HEK293T (cell line): Measurements from ENCODE around the gene SLC25A22.

Experiments
- CTCF ChIA-PET: fragments of 350-600 bp; formaldehyde crosslinking; extraction: SDS; loops from one replicate; lab custom pipeline; 2021; ENCODE audit warnings: antibody characterized with exemption, inconsistent platforms; lab: Yijun Ruan, JAX
- POLR2A ChIA-PET: fragments of 350-600 bp; formaldehyde crosslinking; extraction: SDS; loops from one replicate; lab custom pipeline; 2020; ENCODE audit warnings: antibody characterized with exemption, inconsistent platforms; lab: Yijun Ruan, JAX
- DNase-seq: peaks from one replicate; pipeline ENCODE4 v3.0.0; 2012; ENCODE audit warnings: mixed read lengths; ENCODE audit errors: extremely low spot score
- ARNT ChIP-seq: fragments of 450-650 bp; IDR thresholded peaks from 2 replicates; pipeline ENCODE4 v1.6.1; 2017; ENCODE audit warnings: mild to moderate bottlenecking
- BHLHE40 ChIP-seq: fragments of 450-650 bp; IDR thresholded peaks from 2 replicates; pipeline ENCODE4 v1.6.1; 2016; ENCODE audit warnings: mild to moderate bottlenecking, moderate library complexity, borderline replicate concordance
- CTBP1 ChIP-seq: fragments of 450-650 bp; IDR thresholded peaks from 2 replicates; pipeline ENCODE4 v1.6.1; 2016; ENCODE audit warnings: borderline replicate concordance
- ELF4 ChIP-seq: fragments of 450-650 bp; IDR thresholded peaks from 2 replicates; pipeline ENCODE4 v1.6.1; 2017; ENCODE audit warnings: antibody characterized with exemption
- FOXA1 ChIP-seq: fragments of 450-650 bp; IDR thresholded peaks from 2 replicates; pipeline ENCODE4 v1.6.1; 2016; ENCODE audit warnings: mild to moderate bottlenecking
- FOXK2 ChIP-seq: fragments of 450-650 bp; IDR thresholded peaks from 2 replicates; pipeline ENCODE4 v1.6.1; 2016; ENCODE audit warnings: mild to moderate bottlenecking
- FOXM1 ChIP-seq: fragments of 450-650 bp; IDR thresholded peaks from 2 replicates; pipeline ENCODE4 v1.6.1; 2017; ENCODE audit warnings: mild to moderate bottlenecking, borderline replicate concordance
- HDGF ChIP-seq: fragments of 450-650 bp; IDR thresholded peaks from 2 replicates; pipeline ENCODE4 v1.6.1; 2017; ENCODE audit warnings: antibody characterized with exemption, borderline replicate concordance
- L3MBTL2 ChIP-seq: fragments of 450-650 bp; conservative IDR thresholded peaks from 2 replicates; pipeline ENCODE4 v1.6.1; 2016; ENCODE audit warnings: mild to moderate bottlenecking
- LEF1 ChIP-seq: fragments of 450-650 bp; IDR thresholded peaks from 2 replicates; pipeline ENCODE4 v1.6.1; 2017; ENCODE audit warnings: mild to moderate bottlenecking, borderline replicate concordance
- NFRKB ChIP-seq: fragments of 450-650 bp; IDR thresholded peaks from 2 replicates; pipeline ENCODE4 v1.6.1; 2016; ENCODE audit warnings: mild to moderate bottlenecking, moderate library complexity
- PKNOX1 ChIP-seq: fragments of 450-650 bp; IDR thresholded peaks from 2 replicates; pipeline ENCODE4 v1.6.1; 2016
- SP1 ChIP-seq: fragments of 450-650 bp; IDR thresholded peaks from 2 replicates; pipeline ENCODE4 v1.6.1; 2017
- SUZ12 ChIP-seq: fragments of 450-650 bp; IDR thresholded peaks from 2 replicates; pipeline ENCODE4 v1.6.1; 2016; ENCODE audit warnings: mild to moderate bottlenecking
- TARDBP ChIP-seq: fragments of 450-650 bp; IDR thresholded peaks from 2 replicates; pipeline ENCODE4 v1.6.1; 2016
- ZNF384 ChIP-seq: fragments of 450-650 bp; IDR thresholded peaks from 2 replicates; pipeline ENCODE4 v1.6.1; 2016

SLC25A22 gene

GRCh38 chr11:810040-810567 lies 12.0 kb upstream of the SLC25A22 start:
- CTCF ChIA-PET = no interaction called here
- TF ChIP-seq HDGF = no peak
- TF ChIP-seq NFRKB = no peak
- TF ChIP-seq FOXK2 = no peak
- TF ChIP-seq FOXM1 = no peak
- POLR2A ChIA-PET = interaction anchor here (1.0 to 2.2 kb wide), 8 partner anchors 9 to 32 kb away, joined by 3 to 39 read pairs (median 8); partner anchors contain the start of genes CD151, PNPLA2, POLR2L and TSPAN4
- DNase-seq = no peak

DNA sequence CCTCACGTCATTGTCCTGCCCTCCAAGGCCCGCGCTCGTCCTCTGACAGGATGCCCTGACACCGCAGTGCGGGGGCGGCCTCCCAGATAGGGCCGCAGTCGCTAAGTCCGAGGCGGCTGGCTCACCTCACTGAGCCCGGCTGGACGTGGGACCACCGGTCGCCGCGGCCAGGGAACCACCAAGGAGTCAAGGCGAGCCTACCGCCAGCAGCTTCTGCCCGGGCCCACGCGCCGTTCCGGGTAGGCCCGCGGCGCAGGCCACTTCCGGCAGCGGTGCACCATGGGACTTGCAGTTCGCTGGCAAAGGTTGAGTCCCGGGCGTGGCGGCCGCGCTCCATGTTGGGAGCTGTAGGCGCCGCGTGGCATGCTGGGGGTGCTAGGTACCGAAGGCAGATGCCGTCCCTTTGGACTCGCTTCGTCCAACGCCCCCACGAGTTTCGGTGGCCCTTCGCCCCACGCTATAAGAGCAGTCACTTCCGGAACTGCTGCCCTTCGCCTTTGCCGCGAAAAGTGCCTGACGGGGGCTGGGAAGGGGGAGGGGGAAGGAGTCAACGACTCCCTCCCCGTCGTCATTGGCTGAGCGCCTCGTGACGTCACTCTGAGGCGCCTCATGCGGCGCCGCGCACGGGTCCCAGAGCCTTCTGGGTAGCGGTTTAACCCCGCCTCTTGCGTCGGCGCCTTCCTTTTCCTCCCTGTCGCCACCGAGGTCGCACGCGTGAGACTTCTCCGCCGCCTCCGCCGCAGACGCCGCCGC lies 11.4 kb upstream of the SLC25A22 start, which contains the start of gene RPLP2:
RPLP2 (plus strand) TSS at position 681 of the 753 bp plus-strand sequence. CDS start 268 bp downstream, outside the sequence.
- POLR2A ChIA-PET = interaction anchor here (0.5 to 2.2 kb wide), 11 partner anchors 9 to 88 kb away, joined by 3 to 39 read pairs (median 4); partner anchors contain the start of genes CD151, PNPLA2, POLR2L and TSPAN4
- TF ChIP-seq SUZ12 (no peak), CTBP1 (no peak), L3MBTL2 (peak; percentile 90), ZNF384 (no peak), FOXA1 (no peak), FOXK2 (no peak), ARNT (no peak), FOXM1 (no peak), LEF1 (no peak), TARDBP (no peak), SP1 (no peak), NFRKB (no peak), HDGF (peak; percentile 85; the same call in 1 of the 2 replicates), ELF4 (peak; percentile 90), BHLHE40 (no peak), PKNOX1 (peak; percentile 35; the same call in 1 of the 2 replicates)
- CTCF ChIA-PET = no interaction called here
- DNase-seq = peak; percentile 94

GRCh38 chr11:808427-809286 lies 10.6 kb upstream of the SLC25A22 start:
- no peak for TF ChIP-seq NFRKB
- TF ChIP-seq FOXM1 = no peak
- no peak for TF ChIP-seq SUZ12
- TF ChIP-seq LEF1 = no peak
- no peak for TF ChIP-seq CTBP1
- TF ChIP-seq BHLHE40 = no peak
- no peak for TF ChIP-seq FOXK2
- no peak for TF ChIP-seq L3MBTL2
- TF ChIP-seq ZNF384 = no peak
- no peak for TF ChIP-seq FOXA1
- no peak for TF ChIP-seq ELF4
- TF ChIP-seq ARNT = no peak
- TF ChIP-seq TARDBP = no peak
- TF ChIP-seq PKNOX1 = no peak
- no peak for TF ChIP-seq HDGF
- no peak for TF ChIP-seq SP1
- CTCF ChIA-PET = no interaction called here
- POLR2A ChIA-PET = interaction anchor here (0.5 to 2.2 kb wide), 11 partner anchors 10 to 89 kb away, joined by 3 to 39 read pairs (median 4); partner anchors contain the start of genes CD151, PNPLA2, POLR2L and TSPAN4
- DNase-seq = no peak

- no peak for DNase-seq
- TF ChIP-seq NFRKB = no peak
- no peak for TF ChIP-seq TARDBP
- TF ChIP-seq CTBP1 = no peak
- TF ChIP-seq L3MBTL2 = no peak
- ChIA-PET CTCF (interaction anchor here (1.2 kb wide), 1 partner anchor 39 kb away, joined by 3 read pairs; no protein-coding TSS in a partner anchor), POLR2A (interaction anchor here (1.5 to 2.7 kb wide), 3 partner anchors 8 to 28 kb away, joined by 4 to 14 read pairs (median 8); no protein-coding TSS in a partner anchor)
These were observed 6.5 kb upstream of the SLC25A22 start for GRCh38 chr11:804599-804964.

DNA sequence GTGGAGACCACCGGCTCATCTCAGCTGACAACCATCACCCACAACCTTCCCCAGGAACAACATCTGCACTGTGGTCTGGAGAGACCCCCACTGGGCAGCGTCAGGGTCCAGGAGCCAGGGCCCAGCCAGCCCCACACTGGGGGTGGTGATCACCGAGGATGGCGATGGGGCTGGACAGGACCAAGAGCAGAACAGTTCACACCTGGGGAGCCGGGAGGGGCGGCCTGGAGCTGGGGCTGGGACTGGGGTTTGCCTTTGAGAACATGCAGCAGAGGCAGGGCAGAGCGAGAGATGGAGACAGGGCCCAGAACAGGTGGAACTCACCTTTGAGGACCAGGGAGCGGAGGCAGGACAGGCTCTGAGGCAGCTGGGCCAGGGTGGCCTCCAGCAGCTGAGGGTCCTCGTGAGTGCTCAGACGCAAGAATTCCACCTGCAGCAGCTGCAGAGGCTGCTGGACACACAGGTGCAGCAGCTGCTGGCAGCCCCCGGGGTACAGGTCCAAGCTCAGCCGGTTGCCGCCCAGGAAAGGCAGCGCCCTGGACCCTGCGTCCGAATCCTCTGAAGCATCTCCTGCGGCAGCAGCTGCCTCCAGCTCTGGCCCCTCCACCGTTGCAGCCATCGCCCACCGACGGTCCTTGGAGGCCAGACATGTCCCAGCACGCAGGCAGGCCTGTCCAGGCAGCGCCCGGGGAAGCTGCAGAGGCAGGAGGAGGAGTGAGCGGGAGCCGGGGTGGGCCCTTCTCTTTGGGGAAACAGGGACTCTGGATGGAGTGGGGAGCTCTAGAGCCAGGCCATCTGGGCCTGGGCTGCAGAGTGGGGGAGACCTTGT lies 5.9 kb upstream of the SLC25A22 start:
- POLR2A ChIA-PET = interaction anchor here (0.9 to 2.7 kb wide), 4 partner anchors 8 to 28 kb away, joined by 3 to 14 read pairs (median 6); no protein-coding TSS in a partner anchor

More for the DNA sequence above, 5.9 kb upstream of the SLC25A22 start:
- CTCF ChIA-PET = interaction anchor here (1.2 kb wide), 1 partner anchor 40 kb away, joined by 3 read pairs; no protein-coding TSS in a partner anchor
- no peak for DNase-seq
- TF ChIP-seq FOXM1 (no peak), CTBP1 (no peak), SUZ12 (no peak), ZNF384 (no peak), PKNOX1 (no peak), ELF4 (no peak), SP1 (no peak), NFRKB (no peak), LEF1 (no peak), L3MBTL2 (no peak), FOXA1 (no peak), HDGF (no peak)
